GM18505 (cell line): ENCODE results near the gene ZDHHC8.

Source experiments
- ATAC-seq: cut with Tn5 transposase; IDR thresholded peaks from one replicate; pipeline ENCODE4 v1.9.1; 2021; ENCODE audit not compliant: unreplicated experiment
- POLR2A ChIP-seq: IDR thresholded peaks from 4 replicates; pipeline ENCODE4 v1.6.1; 2011; ENCODE audit warnings: borderline replicate concordance; ENCODE audit not compliant: insufficient read depth, insufficient read length; ENCODE audit errors: extremely low read depth

Gene ZDHHC8

GRCh38 chr22:20132686-20133246, 1.2 kb downstream of the ZDHHC8 start:
- TF ChIP-seq POLR2A = no peak
- no peak for ATAC-seq

GRCh38 chr22:20133930-20134549, 2.4 kb downstream of the ZDHHC8 start:
- ATAC-seq = no peak
- no peak for TF ChIP-seq POLR2A

- no peak for TF ChIP-seq POLR2A
- ATAC-seq = no peak
Observed at GRCh38 chr22:20135265-20135664, 3.7 kb downstream of the ZDHHC8 start.

- no peak for ATAC-seq
- TF ChIP-seq POLR2A = no peak
Observed at GRCh38 chr22:20135806-20136602, 4.4 kb downstream of the ZDHHC8 start.

- no peak for ATAC-seq
- TF ChIP-seq POLR2A = no peak
Observed at GRCh38 chr22:20136603-20136873, 4.9 kb downstream of the ZDHHC8 start.

GRCh38 chr22:20137113-20137512, 5.5 kb downstream of the ZDHHC8 start:
- no peak for TF ChIP-seq POLR2A
- ATAC-seq = no peak

GRCh38 chr22:20137671-20138416, 6.2 kb downstream of the ZDHHC8 start:
- ATAC-seq = no peak
- no peak for TF ChIP-seq POLR2A

GRCh38 chr22:20138417-20138738, 6.8 kb downstream of the ZDHHC8 start:
- no peak for ATAC-seq
- no peak for TF ChIP-seq POLR2A

GRCh38 chr22:20138868-20139267, 7.3 kb downstream of the ZDHHC8 start:
- no peak for ATAC-seq

GRCh38 chr22:20139391-20140106, 7.9 kb downstream of the ZDHHC8 start:
- ATAC-seq = no peak
- TF ChIP-seq POLR2A = no peak

More at GRCh38 chr22:20138868-20139267, 7.3 kb downstream of the ZDHHC8 start:
- TF ChIP-seq POLR2A = no peak

GRCh38 chr22:20140107-20140445, 8.5 kb downstream of the ZDHHC8 start:
- no peak for ATAC-seq
- no peak for TF ChIP-seq POLR2A

GRCh38 chr22:20140521-20140964, 8.9 kb downstream of the ZDHHC8 start:
- ATAC-seq = no peak
- TF ChIP-seq POLR2A = no peak

GRCh38 chr22:20141186-20142077, 9.8 kb downstream of the ZDHHC8 start:
- TF ChIP-seq POLR2A = no peak

More at GRCh38 chr22:20141186-20142077, 9.8 kb downstream of the ZDHHC8 start:
- no peak for ATAC-seq
